Activated CD8-positive, alpha-beta memory T cell treated with anti-CD3 and anti-CD28 coated beads, Interleukin-2, amount 50 U/mL, for 1 hour (primary cell): ENCODE data around the gene BET1L.
"Not testable (repeated sequence)": the region's sequence is repeated elsewhere in the genome, so short reads cannot be mapped to it uniquely, and the experiment has no call there.

Source experiments
- DNase-seq: peaks from one replicate; pipeline ENCODE4 v3.0.0-alpha.2; 2020; ENCODE audit errors: extremely low read depth

The BET1L gene

GRCh38 chr11:196786-197731 lies 10.1 kb downstream of the BET1L start:
- DNase-seq = no peak

GRCh38 chr11:193481-193880 lies 13.7 kb downstream of the BET1L start:
- DNase-seq = not testable (repeated sequence)

- not testable (repeated sequence) for DNase-seq
Observed at GRCh38 chr11:192674-193128, 14.5 kb downstream of the BET1L start, which contains the start of gene SCGB1C1. TSS of gene SCGB1C1 (plus strand) at chr11:193078. CDS start at chr11:193100, 22 bp downstream.

DNA sequence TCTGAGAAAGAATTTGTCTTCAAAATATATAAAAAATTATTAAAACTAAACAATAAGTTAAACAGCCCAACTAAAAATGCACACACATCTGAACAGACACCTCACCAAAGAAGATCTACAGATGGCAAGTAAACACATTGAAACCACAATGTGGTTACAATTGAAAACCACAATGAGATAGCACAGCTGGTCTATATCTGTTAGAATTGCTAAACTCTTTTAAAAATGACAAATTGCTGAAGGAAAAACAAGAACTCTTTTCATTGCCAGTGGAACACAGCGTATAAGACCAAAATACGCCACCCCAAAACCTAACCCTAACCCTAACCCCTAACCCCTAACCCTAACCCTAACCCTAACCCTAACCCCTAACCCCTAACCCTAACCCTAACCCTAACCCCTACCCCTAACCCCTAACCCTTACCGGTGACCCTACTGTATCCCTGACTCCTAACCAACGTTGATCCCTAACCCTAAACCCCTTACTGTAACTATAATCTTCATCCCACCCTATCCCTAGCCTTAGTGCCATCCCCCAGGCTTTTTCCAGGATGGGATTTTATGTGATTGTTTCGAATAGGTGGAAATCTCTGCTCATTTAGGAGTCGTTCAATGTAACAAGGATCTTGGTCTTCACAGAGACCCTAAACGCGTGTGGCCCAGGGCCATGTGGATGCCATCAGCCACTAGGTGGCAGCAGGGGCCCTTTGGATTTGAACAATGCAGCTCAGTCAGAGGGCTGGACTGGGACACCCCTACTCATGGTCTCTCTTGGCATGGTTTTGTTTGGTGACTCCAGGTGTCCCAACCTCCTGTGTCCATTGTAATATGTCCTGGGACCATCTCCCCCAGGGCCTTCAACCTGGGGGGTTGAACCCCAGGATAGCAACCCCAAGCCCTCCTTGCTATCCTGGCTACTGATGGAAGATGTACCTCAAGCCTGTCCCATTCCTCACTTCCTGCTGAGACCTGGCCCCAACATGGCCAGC lies 15.4 kb downstream of the BET1L start:
- DNase-seq = not testable (repeated sequence)

- not testable (repeated sequence) for DNase-seq
Observed at GRCh38 chr11:190546-190945, 16.7 kb downstream of the BET1L start.

- DNase-seq = not testable (repeated sequence)
Observed at GRCh38 chr11:189843-190311, 17.3 kb downstream of the BET1L start.

- DNase-seq = not testable (repeated sequence)
Observed at GRCh38 chr11:189200-189783, 17.9 kb downstream of the BET1L start.

GRCh38 chr11:180242-180641 lies 27.0 kb downstream of the BET1L start:
- not testable (repeated sequence) for DNase-seq
